ENCODE data around the gene DPPA5. TPM values are rescaled to one million over a fixed set of nuclear protein-coding genes. Genes with fewer than 3 reads are reported as not detected.

DPPA5 gene
- total RNA-seq (2022; extraction: Qiagen RNA extraction; ENCODE audit: low read depth), result not detected in 5 replicates

DNA sequence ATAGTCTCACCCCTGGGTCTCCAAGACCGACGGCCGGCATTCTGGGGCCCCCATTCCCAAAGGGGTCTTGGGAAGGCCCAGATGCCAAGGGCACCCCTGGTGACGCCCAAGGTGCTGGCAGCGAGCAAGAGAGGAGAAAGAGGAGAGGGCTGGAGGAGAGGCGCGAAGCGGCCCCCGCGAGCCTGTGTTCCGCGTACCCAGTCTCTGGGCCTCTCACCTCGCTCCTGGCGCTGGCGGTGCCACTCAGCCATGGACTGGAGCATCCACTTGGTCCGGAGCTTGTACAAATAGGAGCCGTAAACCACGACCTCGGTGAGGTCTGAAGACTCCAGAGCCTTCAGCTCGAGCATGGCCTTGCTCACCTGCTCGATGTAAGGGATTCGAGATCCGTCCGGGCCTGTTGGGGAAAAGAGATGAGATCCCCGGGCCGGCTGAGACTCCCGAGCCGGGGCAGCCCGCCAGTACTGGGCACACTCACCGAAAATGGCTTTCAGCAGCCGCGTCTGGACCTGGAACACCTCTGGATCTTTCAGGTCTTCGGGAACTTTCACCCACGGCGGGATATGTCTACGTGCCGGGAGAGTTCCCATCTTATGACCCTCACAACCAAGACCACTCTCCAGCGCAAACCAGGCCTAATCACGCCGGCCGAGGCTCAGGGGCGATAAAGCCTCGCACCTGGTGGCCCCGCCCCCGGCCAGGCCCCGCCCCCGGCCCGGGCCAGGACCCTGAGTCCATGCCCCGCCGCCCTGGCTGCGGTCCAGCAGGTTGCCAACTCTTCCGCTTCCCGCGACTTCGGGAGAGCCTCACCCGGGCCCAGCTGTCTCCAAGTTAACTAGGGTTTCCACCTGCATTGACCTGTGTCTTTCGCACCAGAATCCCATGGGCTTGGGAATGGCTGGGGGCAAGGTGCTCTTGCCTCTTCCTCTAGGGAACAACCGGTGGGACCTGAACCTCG is at the start of gene DPPA5:
Gene DPPA5, minus strand, starts transcription at position 641 of the 958 bp plus-strand sequence. Its CDS starts 51 bp downstream, at position 590.

DNA sequence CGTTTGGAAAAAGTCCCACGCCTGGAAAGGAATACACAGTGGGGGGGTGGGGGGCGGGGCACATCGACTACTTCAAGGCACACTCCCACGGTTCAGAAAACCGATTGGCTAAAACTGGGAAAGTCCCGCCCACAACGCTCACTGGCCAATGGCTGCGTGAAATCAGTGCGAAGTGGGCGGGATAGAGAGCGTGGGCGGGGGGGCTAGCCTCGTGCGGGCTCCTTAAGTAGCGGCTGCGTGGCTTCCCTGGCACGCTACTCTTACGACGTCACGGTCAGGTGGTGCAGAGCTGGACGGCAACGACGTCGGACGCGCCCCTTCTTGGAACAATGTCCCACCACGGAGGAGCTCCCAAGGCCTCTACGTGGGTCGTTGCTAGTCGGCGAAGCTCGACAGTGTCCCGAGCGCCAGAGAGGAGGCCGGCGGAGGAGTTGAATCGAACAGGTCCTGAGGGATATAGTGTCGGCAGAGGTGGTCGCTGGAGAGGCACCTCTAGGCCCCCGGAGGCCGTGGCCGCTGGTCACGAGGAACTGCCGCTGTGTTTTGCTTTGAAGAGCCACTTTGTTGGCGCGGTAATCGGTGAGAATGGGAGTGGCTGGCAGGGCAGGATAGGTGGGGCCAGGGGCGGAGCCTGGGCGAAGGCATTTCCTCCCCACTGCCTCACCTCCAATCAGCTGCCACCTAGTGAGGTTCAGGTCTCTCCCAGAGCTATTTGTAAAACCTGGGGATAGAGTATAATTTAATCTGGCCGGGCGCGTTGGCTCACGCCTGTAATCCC is 40.7 kb upstream of the DPPA5 start, which contains the start of gene DDX43:
Gene DDX43, plus strand, starts transcription at position 252 of the 778 bp plus-strand sequence. Its CDS starts 78 bp downstream, at position 330.

DNA sequence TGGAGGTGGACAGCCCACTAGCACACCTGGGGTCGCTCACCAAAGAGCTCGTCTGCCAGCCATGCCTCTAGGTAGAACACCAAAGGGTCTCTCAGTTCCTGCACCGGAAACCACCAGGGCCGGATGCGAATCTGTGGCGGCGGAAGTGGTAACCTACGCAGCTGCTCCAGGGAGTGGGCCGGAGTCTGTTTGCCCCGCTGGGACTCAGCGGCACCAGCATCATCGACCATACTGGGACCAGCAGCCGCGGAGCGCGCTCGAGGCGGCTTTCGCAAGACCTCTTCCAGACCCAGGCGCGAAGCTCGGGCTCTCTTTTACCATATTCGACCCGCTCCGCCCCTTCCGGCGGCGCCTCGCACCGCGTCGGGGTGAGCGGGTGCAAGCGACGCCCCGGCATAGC is 15.5 kb upstream of the DPPA5 start, which contains the start of gene OOEP:
Gene OOEP, minus strand, starts transcription at position 335 of the 400 bp plus-strand sequence. Its CDS starts 105 bp downstream, at position 230.

GRCh38 chr6:73362358-73362757 is 8.3 kb upstream of the DPPA5 start, which contains the start of gene KHDC3L:
KHDC3L (plus strand) TSS chr6:73362658; CDS start chr6:73362730, 72 bp downstream.

Other genes starting within 250 kb of the DPPA5 start
- 0.36 to 0.51 TPM (median 0.42 TPM) in 4 of 5 replicates, not detected in the other for gene KHDC1L, start 128.8 kb downstream of the DPPA5 start, total RNA-seq (2022; extraction: Qiagen RNA extraction; ENCODE audit: low read depth)
- gene KHDC1, start 91.1 kb downstream of the DPPA5 start, total RNA-seq (2022; extraction: Qiagen RNA extraction; ENCODE audit: low read depth), result 2.7 to 3.9 TPM (median 3.7 TPM) in 5 replicates
- gene KHDC3L, start 8.4 kb upstream of the DPPA5 start, total RNA-seq (2022; extraction: Qiagen RNA extraction; ENCODE audit: low read depth), result not detected in 5 replicates
- not detected in 5 replicates for gene OOEP, start 15.6 kb upstream of the DPPA5 start, total RNA-seq (2022; extraction: Qiagen RNA extraction; ENCODE audit: low read depth)
- gene DDX43, start 40.6 kb upstream of the DPPA5 start, total RNA-seq (2022; extraction: Qiagen RNA extraction; ENCODE audit: low read depth), result not detected in 5 replicates
- 4.6 to 5.0 TPM (median 4.8 TPM) in 5 replicates for gene CGAS, start 98.0 kb upstream of the DPPA5 start, total RNA-seq (2022; extraction: Qiagen RNA extraction; ENCODE audit: low read depth)
- gene MTO1, start 107.5 kb upstream of the DPPA5 start, total RNA-seq (2022; extraction: Qiagen RNA extraction; ENCODE audit: low read depth), result 8.7 to 12.2 TPM (median 10.0 TPM) in 5 replicates
- 7,093 to 8,627 TPM (median 7,429 TPM) in 5 replicates for gene EEF1A1, start 166.8 kb upstream of the DPPA5 start, total RNA-seq (2022; extraction: Qiagen RNA extraction; ENCODE audit: low read depth)

All from A549 treated with GW870086 at 1 μM for 4 hours (cell line).